ENCODE results near the gene NKAIN4.

DNA sequence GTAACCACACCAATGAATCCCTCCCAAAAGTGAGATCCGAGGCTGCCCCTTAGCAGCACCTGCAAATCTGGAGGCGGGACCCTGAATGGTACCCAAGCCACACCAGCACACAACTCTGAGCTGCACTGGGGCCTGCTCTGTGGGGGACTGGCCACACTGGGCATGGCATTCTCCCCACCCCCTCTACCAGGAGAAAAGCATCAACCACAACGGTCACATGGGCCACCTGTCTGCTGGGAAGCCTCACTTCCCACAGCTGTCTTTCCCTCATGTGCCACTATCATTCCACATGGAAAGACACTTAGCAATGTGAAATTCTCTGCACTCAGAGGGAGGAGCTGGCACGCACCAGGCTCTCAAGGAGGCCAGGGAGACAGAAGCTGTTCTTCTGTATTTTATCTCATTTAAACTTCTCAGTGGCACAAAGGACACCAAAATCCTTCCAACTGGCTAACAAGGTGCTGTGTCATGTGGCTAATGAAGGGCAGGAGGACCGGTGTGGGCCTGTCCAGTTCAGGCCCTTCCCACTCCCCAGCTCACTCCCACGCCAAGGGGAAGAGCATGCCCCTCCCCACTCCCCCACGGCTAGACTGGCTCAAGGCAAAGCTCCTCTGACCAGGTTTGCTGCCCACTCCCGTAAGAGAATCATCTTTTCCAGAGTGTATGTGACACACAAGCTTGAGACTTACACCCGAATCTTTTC is 57.3 kb downstream of the NKAIN4 start:
- TF ChIP-seq, protein P1, sequence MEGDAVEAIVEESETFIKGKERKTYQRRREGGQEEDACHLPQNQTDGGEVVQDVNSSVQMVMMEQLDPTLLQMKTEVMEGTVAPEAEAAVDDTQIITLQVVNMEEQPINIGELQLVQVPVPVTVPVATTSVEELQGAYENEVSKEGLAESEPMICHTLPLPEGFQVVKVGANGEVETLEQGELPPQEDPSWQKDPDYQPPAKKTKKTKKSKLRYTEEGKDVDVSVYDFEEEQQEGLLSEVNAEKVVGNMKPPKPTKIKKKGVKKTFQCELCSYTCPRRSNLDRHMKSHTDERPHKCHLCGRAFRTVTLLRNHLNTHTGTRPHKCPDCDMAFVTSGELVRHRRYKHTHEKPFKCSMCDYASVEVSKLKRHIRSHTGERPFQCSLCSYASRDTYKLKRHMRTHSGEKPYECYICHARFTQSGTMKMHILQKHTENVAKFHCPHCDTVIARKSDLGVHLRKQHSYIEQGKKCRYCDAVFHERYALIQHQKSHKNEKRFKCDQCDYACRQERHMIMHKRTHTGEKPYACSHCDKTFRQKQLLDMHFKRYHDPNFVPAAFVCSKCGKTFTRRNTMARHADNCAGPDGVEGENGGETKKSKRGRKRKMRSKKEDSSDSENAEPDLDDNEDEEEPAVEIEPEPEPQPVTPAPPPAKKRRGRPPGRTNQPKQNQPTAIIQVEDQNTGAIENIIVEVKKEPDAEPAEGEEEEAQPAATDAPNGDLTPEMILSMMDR (IDR thresholded peaks at IDR 0.05; ENCODE audit: low read depth, low read length, poor library complexity, severe bottlenecking): no peak
- TF ChIP-seq EZH2phosphoT487 (IDR thresholded peaks at IDR 0.05; ENCODE audit: borderline replicate concordance, low read length): no peak

Measured in DOHH2 (cell line).